IPS-18a (cell line): ENCODE measurements around the gene SPATA31E1.
"Not testable (repeated sequence)": the region's sequence is repeated elsewhere in the genome, so short reads cannot be mapped to it uniquely, and the experiment has no call there.

Experiments
- H3K27ac ChIP-seq: one replicate; pipeline ENCODE4 v1.5.1; 2013; ENCODE audit warnings: low read length
- H3K27me3 ChIP-seq: one replicate; pipeline ENCODE4 v1.6.1; 2013; ENCODE audit warnings: mild to moderate bottlenecking, low read length; ENCODE audit not compliant: control insufficient read depth, insufficient read depth
- H3K36me3 ChIP-seq: one replicate; pipeline ENCODE4 v1.6.1; 2013; ENCODE audit warnings: low read depth, low read length; ENCODE audit not compliant: control insufficient read depth
- H3K4me1 ChIP-seq: one replicate; pipeline ENCODE4 v1.6.1; 2013; ENCODE audit warnings: low read depth, low read length; ENCODE audit not compliant: control insufficient read depth
- H3K4me3 ChIP-seq: one replicate; pipeline ENCODE4 v1.5.1; 2013; ENCODE audit warnings: low read length
- H3K9ac ChIP-seq: one replicate; pipeline ENCODE4 v1.6.1; 2013; ENCODE audit warnings: mild to moderate bottlenecking, low read length, moderate library complexity
- H3K9me3 ChIP-seq: one replicate; pipeline ENCODE4 v1.6.1; 2013; ENCODE audit warnings: low read depth, low read length; ENCODE audit not compliant: control insufficient read depth

Gene SPATA31E1

DNA sequence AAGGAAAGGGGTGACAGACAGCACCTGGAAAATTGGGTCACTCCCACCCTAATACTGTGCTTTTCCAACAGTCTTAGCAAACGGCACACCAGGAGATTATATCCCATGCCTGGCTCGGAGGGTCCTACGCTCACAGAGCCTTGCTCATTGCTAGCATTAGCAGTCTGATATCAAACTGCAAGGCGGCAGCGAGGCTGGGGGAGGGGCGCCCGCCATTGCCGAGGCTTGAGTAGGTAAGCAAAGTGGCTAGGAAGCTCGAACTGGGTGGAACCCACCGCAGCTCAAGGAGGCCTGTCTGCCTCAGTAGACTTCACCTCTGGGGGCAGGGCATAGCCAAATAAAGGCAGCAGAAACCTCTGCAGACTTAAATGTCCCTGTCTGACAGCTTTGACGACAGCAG lies 19.7 kb downstream of the SPATA31E1 start:
- H3K4me1 ChIP-seq, H3K27ac ChIP-seq, H3K4me3 ChIP-seq, H3K9ac ChIP-seq, H3K36me3 ChIP-seq, H3K27me3 ChIP-seq: not testable (repeated sequence)
- peaks cover 12% of the 10 kb centered on the region for H3K9me3 ChIP-seq

DNA sequence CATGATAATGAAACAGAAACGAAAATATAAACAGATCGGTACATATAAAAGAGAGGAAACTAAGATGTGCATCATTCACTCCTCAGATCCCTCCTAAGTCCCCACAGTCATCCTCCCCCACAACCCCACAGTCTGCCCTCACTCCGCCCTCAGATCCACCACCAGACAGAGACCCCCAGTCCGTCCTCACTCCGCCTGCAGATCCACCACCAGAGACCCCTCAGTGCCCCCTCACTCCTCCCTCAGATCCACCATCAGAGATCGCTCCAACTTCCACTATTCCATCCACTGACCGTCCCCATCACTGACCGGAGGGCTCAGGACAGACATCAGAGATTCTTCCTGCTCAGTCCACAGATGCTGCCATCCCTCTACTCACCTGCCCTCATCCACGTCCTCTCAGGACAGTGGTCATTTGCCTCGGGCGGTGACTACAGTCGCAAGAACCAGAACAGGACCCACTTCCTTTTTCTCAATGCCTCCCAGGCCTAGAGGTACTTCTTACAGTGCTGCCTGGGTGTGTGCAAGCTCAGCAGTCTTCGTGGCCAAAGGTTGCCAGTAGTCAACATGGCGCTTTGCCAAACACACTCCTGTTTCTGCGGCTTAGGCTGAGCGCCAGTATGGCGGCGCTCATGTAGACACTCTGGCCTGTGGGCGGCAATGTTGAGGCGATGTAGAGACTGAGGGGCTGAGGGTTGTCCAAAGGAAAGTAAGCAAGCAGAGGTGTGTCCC lies 26.8 kb downstream of the SPATA31E1 start:
- Histone ChIP-seq H3K4me1 (no peaks in the 10 kb centered on the region), H3K27me3 (no peaks in the 10 kb centered on the region), H3K9me3 (no peaks in the 10 kb centered on the region), H3K27ac (no peak overlapping the region), H3K4me3 (no peak overlapping the region), H3K36me3 (no peaks in the 10 kb centered on the region), H3K9ac (no peak overlapping the region)

DNA sequence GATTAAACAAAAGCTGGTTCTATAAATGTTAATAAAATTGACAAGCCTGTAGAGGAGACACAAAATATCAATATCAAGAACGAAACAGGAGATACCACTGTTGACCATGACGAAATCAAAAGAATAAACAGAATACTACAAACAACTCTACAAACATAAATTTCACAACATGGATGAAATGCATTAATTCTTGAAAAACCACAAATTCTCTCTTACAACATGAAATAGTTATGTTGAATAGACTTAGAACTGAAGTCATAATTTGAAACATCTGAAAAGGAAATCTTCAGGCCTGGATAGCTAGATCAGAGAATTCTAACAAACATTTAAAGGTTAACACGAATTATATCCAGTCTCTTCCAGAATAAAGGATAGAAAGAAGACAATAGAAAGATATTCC lies 28.1 kb downstream of the SPATA31E1 start:
- H3K27ac ChIP-seq, result no peak overlapping the region
- no peaks in the 10 kb centered on the region for H3K27me3 ChIP-seq
- H3K9me3 ChIP-seq, result no peaks in the 10 kb centered on the region

DNA sequence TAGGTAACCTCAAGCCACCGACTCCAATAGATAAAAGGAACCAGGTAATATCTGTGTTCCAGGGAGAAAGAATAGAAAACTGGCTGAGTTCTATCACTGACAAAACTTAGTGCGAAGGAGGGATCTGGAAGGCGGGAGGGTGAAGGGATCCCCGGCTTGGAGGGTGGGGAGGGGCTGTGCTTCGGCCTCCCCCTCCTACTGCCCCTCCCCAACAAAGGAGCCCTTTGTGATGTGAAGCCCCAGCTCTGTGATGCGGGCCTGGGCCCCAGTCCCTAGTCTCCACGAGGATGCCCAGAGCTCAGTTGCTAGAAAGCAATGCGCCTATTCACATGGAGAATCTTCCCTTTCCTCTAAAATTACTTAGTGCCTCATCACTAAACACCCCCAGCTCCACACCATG lies 35.0 kb downstream of the SPATA31E1 start, which contains the start of gene SPATA31C1:
Gene SPATA31C1, plus strand, starts transcription at position 301 of the 400 bp plus-strand sequence.
- H3K27me3 ChIP-seq, H3K36me3 ChIP-seq, H3K4me1 ChIP-seq, H3K4me3 ChIP-seq, H3K9ac ChIP-seq, H3K27ac ChIP-seq, H3K9me3 ChIP-seq: not testable (repeated sequence)

More for the DNA sequence above, 28.1 kb downstream of the SPATA31E1 start:
- Histone ChIP-seq H3K4me1 (no peaks in the 10 kb centered on the region), H3K4me3 (no peak overlapping the region), H3K9ac (no peak overlapping the region), H3K36me3 (no peaks in the 10 kb centered on the region)

DNA sequence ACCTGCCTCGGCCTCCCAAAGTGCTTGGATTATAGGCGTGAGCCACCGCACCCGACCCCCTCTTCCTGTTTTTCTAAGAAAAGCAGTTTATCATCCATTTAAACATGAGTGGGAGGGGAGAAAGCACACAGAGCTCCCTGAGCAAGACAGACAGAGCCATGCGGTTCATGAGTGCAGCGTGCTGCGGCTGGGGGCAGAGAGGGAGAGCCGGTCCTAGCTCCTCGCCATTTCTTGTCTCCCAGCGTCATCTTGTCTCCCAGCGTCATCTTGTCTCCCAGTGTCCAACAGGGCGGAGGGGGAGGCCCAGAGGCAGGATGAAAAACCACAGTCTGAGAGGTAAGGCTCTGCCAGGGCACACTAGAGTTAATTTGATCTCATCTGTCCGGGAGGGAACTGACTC lies 36.3 kb downstream of the SPATA31E1 start:
- not testable (repeated sequence) for H3K27me3 ChIP-seq, H3K9me3 ChIP-seq, H3K9ac ChIP-seq, H3K27ac ChIP-seq, H3K4me1 ChIP-seq, H3K36me3 ChIP-seq, H3K4me3 ChIP-seq

DNA sequence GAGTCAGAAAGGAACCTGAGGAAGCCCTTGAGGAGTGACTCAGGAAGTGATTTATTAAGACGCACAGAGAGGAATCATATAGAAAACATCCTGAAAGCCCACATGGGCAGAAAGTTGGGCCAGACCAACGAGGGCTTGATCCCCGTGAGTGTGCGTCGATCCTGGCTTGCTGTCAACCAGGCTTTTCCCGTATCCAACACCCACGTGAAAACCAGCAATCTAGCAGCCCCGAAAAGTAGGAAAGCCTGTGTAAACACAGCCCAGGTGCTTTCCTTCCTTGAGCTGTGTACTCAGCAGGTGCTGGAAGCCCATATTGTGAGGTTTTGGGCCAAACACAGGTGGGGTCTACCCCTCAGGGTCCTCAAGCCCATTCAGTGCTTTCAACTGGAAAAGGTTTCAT lies 38.9 kb downstream of the SPATA31E1 start:
- not testable (repeated sequence) for H3K27me3 ChIP-seq, H3K4me1 ChIP-seq, H3K36me3 ChIP-seq, H3K9ac ChIP-seq, H3K27ac ChIP-seq, H3K9me3 ChIP-seq, H3K4me3 ChIP-seq

DNA sequence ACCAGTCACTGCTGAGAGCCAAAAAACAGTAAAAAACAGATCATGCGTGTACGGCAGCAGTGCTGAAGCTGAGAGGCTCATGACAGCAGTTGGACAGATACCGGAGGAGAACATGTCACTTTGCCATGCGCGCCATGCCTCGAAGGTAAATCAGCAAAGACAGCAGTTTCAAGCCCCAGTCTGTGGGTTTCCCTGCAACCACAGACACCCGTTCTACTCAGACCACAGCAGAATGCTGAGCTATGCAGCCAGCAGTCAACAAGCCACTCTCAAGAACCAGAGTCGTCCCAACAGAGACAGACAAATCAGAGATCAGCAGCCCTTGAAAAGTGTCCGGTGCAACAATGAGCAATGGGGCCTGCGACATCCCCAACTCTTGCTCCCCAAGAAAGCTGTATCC lies 40.3 kb downstream of the SPATA31E1 start:
- H3K27ac ChIP-seq, H3K9ac ChIP-seq, H3K4me3 ChIP-seq, H3K9me3 ChIP-seq, H3K4me1 ChIP-seq, H3K27me3 ChIP-seq, H3K36me3 ChIP-seq: not testable (repeated sequence)

DNA sequence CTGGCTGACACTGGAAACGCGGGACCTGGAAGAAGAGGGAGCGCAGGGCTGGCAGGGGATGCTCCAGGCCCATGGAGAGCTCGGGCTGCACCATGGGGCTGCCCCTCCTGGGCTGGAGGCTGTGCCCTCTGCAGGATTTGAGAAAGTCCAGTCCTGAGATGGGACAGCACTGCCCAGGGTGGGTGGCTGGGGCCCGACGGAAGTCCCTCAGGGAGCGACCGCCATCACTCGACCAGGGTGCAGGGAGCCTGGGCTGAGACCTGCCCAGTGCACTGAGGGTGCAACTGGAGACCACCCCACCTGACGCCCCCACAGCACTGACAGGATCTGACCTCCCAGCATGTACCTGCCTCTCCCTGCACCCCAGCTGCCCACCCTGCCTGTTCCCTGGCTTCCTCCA lies 42.2 kb downstream of the SPATA31E1 start:
- H3K4me3 ChIP-seq, H3K36me3 ChIP-seq, H3K9ac ChIP-seq, H3K4me1 ChIP-seq, H3K27ac ChIP-seq, H3K27me3 ChIP-seq, H3K9me3 ChIP-seq: not testable (repeated sequence)

DNA sequence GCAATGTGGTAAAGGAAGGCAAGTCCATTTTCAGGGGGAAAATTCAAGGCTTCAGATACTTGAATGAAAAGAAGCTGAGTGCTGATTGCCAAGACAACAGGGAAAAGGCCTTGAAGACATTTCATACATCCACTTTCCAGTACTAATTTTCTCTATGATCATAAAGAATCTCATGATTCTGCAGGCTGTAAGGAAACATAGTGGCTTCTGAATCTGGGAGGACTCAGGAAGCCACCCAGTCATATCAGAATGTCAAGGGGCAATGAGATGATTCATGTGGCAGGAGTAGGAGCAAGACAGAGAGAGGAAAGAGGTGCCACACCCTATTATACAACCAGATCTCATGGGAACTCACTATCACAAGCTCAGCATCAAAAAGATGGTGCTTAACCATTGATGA lies 46.5 kb downstream of the SPATA31E1 start:
- not testable (repeated sequence) for H3K9me3 ChIP-seq, H3K36me3 ChIP-seq, H3K9ac ChIP-seq, H3K27ac ChIP-seq, H3K27me3 ChIP-seq, H3K4me1 ChIP-seq, H3K4me3 ChIP-seq

DNA sequence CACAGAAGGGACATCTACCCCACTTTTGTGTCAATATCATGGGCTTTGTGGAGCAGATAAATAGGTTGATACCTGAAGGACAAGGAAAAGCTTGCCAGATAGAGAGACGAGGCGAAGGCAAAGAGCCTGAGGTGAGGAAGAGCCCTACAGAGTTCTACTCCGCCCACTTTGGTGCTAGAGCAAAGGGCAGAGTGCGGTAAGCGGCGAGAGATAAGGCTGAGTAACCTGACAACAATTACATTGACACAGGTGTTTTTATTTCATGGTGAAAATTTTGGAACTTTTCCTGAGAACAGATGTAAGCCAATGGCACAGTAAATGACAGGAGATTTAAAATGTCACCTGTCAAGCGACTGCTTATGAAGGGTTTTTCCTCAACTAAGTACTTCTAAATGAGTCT lies 51.8 kb downstream of the SPATA31E1 start:
- not testable (repeated sequence) for H3K4me1 ChIP-seq, H3K27me3 ChIP-seq, H3K9me3 ChIP-seq, H3K36me3 ChIP-seq, H3K27ac ChIP-seq, H3K4me3 ChIP-seq, H3K9ac ChIP-seq

DNA sequence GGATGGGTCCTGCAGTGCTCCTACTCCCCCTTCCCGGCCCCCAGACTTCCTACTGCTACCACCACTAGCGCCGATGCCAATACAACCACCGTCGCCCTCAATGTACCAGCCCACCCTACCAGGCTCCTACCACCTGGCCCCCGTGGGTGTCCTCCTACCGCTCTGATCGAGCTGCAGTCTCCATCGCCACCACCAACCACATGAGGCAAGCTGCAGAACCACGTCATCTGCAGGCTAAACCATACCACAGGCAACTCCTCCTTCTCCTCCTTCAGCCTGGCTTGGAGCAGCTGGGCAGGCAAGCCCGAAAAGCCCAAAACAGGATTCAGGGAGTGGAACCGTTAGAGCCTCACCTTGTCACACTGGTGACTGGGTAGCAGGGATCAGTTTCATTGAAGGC lies 54.7 kb downstream of the SPATA31E1 start:
- H3K4me3 ChIP-seq, H3K4me1 ChIP-seq, H3K27ac ChIP-seq, H3K9me3 ChIP-seq, H3K9ac ChIP-seq, H3K36me3 ChIP-seq, H3K27me3 ChIP-seq: not testable (repeated sequence)

DNA sequence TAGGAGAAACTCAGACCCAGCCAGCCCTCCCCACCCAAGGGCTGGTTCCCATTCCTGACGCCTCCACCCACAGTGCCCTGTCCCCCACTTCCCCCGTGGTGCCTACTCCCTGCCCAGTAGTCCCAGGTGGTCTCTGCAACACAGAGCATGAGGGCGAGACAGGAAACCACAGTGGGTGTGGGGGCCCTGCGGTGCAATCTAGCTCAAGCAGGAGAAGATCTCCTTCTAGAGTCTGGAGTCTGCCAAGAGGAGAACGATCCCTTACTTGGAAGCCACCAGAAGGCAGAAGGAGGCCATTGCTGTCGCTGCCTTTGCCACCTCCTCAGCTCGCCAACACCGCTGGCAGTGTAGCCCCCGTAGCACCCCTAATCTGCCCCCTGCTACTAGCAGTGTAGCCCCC lies 55.2 kb downstream of the SPATA31E1 start:
- not testable (repeated sequence) for H3K9ac ChIP-seq, H3K4me1 ChIP-seq, H3K27me3 ChIP-seq, H3K27ac ChIP-seq, H3K9me3 ChIP-seq, H3K36me3 ChIP-seq, H3K4me3 ChIP-seq
